Fibroblast of skin of abdomen (primary cell): ENCODE measurements around the gene PROCA1.
"Not testable (repeated sequence)": the region's sequence is repeated elsewhere in the genome, so short reads cannot be mapped to it uniquely, and the experiment has no call there.

ENCODE experiments used
- DNase-seq: peaks from one replicate; pipeline ENCODE4 v3.0.0-alpha.2; 2013

Gene PROCA1

GRCh38 chr17:28744104-28744971 lies 32.6 kb upstream of the PROCA1 start:
- peak; percentile 60 for DNase-seq

- DNase-seq: peak; percentile 83
These were observed 31.8 kb upstream of the PROCA1 start, which contains the start of gene TRAF4 for GRCh38 chr17:28743243-28744103. Gene TRAF4, plus strand, starts transcription at chr17:28744011. Its CDS starts 102 bp downstream, at chr17:28744113.

DNA sequence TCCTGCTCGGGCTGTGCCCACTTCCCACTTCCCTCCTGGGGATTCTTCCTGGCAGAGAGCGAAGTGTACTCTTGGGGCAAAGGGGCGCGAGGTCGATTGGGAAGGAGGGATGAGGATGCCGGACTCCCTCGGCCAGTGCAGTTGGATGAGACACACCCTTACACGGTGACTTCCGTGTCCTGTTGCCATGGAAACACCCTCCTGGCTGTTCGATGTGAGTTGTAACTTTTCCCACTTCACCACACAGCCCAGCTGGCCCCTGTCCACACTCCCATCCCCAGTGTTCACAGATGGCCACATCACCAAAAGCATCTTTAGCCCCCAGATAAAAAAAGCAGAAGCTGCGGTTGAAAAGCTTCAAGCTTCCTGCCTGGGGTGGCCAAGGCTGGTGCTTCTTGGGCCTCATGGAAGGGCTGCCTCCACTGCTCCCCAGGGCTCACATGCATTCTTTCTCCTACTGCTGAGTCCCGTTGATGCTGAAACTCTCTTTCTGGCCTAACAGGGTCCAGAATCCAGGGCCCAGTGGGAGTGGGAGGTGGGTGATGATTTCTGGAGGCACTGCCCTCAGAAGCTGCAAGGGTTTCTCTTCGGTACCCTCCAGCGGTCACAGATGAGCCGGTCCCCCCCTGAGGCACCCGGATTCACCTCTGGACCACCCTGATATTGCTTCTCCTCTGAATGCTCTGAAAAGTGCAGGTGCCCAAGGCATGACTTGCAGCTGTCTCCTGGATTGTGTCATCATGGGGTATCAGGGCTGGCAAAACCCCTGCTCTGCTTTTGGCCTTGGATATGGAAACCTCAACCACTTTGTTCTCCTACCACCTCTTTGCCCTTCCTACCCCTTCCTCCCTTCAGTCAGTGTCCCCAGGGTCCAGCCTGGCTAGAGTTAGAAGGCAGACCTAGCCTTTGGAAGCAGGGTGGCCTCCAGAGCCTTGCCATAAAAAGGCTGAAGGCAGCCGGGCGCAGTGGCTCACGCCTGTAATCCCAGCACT lies 30.0 kb upstream of the PROCA1 start:
- no peak for DNase-seq

- DNase-seq: no peak
These were observed 29.0 kb upstream of the PROCA1 start for GRCh38 chr17:28740406-28741357.

DNA sequence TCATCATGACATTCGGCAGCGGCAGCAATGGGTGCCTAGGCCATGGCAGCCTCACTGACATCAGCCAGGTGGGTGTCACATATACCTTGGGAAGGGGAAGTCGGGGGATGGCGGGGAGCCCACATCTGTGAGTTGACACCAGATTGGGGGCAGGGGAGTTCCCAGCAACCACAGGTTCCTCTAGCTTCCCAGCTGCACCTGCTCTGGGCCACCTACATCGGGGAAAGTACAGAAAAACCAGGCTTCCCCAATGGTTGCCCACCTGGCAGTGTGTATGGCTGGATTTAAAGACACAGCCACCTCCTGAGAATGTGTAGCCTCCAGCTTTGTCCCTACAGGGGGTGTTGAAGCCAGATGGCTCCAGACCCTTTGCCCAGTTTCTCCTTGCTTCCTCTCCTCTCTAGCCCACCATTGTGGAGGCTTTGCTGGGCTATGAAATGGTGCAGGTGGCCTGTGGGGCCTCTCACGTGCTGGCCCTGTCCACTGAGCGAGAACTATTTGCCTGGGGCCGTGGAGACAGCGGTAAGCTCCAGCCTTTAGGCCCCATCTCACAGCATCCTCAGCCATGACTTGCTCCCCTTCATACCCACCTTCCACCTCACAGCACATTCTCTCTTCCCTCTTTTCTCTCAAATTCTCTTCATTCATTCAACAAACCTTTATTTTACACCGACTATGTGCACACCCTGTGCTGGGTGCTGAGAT lies 27.1 kb upstream of the PROCA1 start:
- no peak for DNase-seq

- DNase-seq: no peak
These were observed 26.3 kb upstream of the PROCA1 start for GRCh38 chr17:28737770-28738679.

- DNase-seq: no peak
These were observed 25.6 kb upstream of the PROCA1 start for GRCh38 chr17:28737316-28737715.

DNA sequence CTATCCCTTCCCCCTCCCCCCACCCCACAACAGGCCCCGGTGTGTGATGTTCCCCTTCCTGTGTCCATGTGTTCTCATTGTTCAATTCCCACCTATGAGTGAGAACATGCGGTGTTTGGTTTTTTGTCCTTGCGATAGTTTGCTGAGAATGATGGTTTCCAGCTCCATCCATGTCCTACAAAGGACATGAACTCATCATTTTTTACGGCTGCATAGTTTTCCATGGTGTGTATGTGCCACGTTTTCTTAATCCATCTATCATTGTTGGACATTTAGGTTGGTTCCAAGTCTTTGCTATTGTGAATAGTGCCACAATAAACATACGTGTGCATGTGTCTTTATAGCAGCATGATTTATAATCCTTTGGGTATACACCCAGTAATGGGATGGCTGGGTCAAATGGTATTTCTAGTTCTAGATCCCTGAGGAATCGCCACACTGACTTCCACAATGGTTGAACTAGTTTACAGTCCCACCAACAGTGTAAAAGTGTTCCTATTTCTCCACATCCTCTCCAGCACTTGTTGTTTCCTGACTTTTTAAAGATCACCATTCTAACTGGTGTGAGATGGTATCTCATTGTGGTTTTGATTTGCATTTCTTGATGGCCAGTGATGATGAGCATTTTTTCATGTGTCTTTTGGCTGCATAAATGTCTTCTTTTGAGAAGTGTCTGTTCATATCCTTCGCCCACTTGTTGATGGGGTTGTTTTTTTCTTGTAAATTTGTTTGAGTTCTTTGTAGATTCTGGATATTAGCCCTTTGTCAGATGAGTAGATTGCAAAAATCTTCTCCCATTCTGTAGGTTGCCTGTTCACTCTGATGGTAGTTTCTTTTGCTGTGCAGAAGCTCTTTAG lies 24.5 kb upstream of the PROCA1 start:
- not testable (repeated sequence) for DNase-seq

DNA sequence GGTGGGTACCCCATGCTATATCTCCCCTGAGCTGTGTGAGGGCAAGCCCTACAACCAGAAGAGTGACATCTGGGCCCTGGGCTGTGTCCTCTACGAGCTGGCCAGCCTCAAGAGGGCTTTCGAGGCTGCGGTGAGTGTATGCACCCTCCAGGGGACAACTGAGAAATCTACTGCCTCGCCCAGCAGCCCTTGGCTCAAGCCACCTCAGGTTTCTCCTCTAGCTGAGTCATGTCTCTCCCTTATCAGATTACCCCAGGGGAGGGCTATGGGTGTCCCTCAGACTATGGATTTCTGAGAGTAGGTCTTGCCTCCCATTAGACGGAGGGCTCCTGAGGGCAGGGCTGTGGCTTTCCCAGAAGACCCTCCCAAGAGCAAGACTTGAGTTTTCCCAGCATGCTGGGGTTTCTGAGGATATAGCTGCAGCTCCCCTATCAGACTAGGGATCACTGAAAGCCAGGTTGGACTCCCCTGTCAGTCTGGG lies 23.6 kb upstream of the PROCA1 start:
- DNase-seq: no peak

GRCh38 chr17:28734712-28735241 lies 23.1 kb upstream of the PROCA1 start:
- no peak for DNase-seq

DNA sequence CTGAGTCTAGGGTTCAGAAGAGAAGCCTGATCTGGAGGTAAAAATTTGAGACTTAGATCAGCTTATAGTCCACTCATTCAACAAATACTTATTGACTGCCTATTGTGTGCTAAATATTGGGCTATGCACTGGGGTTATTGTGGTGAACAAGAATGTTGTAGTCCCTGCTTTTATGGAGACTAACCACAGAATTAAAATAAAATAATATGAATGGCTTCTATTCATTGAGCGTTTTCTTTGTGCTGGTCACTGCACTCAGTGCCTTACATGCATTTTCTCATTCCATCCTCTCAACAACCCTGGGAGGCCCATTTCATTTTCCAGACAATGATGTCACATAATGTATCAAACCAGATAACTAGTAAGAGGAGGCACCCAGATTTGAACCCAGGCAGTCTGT lies 21.7 kb upstream of the PROCA1 start:
- DNase-seq: no peak

DNA sequence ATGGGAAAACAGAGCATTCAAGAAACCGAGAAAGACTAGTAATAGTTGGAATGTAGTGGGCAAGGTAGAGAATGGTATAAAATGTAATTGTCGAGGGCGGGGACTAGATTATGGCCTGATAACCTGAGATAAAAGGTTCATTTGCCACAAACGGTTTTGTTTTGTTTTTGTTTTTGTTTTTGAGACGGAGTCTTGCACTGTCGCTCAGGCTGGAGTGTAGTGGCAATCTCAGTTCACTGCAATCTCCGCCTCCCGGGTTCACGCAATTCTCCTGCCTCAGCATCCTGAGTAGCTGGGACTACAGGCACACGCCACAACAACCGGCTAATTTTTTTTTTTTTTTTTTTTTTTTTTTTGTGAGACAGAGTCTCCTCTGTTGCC lies 18.3 kb upstream of the PROCA1 start:
- DNase-seq: no peak

- peak; percentile 89 for DNase-seq
These were observed 16.9 kb upstream of the PROCA1 start, which contains the start of gene NEK8 for GRCh38 chr17:28728364-28729200. Gene NEK8, plus strand, starts transcription at chr17:28728788. Its CDS starts 26 bp downstream, at chr17:28728814.

DNA sequence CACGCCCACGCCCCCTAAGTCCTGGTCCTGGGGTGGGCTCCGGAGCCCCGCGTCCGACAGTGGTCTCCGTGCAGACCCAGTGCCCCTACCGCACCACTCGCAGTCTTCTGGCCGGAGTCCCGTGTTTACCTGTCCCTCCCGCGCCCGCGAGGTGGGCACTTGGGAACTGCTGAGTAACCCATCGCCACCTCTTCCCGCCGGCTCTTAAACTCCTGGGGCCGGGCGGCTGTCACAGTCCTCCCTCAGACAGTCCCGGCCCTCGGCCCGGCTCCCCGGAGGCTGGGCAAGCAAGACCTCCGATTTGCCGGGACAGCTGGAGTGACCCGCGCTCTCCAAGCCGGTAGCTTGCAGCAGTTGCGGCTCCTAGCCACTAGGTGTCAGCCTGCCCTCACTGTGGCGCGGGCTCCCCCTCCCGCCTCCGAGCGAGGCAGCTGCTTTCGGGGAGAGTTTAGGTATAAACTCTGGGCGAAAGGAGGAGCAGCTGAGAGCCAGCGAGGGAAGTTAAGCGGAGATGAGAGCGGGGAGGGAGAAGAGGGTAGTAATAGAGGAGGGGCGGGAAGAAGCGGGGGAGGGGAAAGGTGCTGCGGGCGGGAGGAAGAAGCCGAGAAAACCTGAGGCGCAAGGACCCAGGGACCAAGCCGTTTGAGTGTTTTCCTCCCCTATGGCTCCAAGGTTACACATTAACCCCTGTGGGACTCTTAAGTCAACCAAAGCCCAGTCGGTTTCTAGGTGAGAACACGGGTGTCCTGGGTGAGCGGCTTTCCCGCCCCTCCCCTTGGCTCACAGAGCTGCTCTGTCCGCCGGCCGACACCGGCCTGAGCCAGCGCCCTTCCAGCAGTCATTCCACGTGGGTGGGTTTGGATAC lies 15.2 kb upstream of the PROCA1 start:
- peak; percentile 93 for DNase-seq

- peak; percentile 64 for DNase-seq
These were observed 14.5 kb upstream of the PROCA1 start, which contains the start of gene TLCD1 for GRCh38 chr17:28726226-28726626. Gene TLCD1, minus strand, starts transcription at chr17:28726233. Its CDS starts 136 bp downstream, at chr17:28726097.
